SH-SY5Y (cell line): ENCODE measurements around the gene UTY.

ENCODE experiments used
- GATA2 ChIP-seq: IDR thresholded peaks from 2 replicates; pipeline ENCODE4 v1.6.1; 2011; ENCODE audit warnings: mild to moderate bottlenecking, low read depth, low read length
- GATA3 ChIP-seq: IDR thresholded peaks from 2 replicates; pipeline ENCODE4 v1.6.1; 2011; ENCODE audit warnings: low read depth, mild to moderate bottlenecking, low read length, moderate library complexity

GRCh38 chrY:13451572-13451971 lies 28.3 kb downstream of the UTY start:
- TF ChIP-seq GATA3 (no peak), GATA2 (no peak)
